ENCODE data around the gene TIMM13.

- TF ChIP-seq CTCF (IDR thresholded peaks at IDR 0.05; ENCODE audit: insufficient read depth, low read length) (no peak), POLR2AphosphoS5 (IDR thresholded peaks at IDR 0.05; ENCODE audit: low read depth) (no peak), REST (IDR thresholded peaks at IDR 0.05; ENCODE audit: insufficient replicate concordance, low read depth) (no peak), GABPA (IDR thresholded peaks at IDR 0.05; ENCODE audit: low read depth) (no peak)
Observed at GRCh38 chr19:2434721-2435265, 7.4 kb upstream of the TIMM13 start.
